ENCODE results near the gene ASPHD1.
"Not testable (repeated sequence)": the region's sequence is repeated elsewhere in the genome, so short reads cannot be mapped to it uniquely, and the experiment has no call there.

The ASPHD1 gene

DNA sequence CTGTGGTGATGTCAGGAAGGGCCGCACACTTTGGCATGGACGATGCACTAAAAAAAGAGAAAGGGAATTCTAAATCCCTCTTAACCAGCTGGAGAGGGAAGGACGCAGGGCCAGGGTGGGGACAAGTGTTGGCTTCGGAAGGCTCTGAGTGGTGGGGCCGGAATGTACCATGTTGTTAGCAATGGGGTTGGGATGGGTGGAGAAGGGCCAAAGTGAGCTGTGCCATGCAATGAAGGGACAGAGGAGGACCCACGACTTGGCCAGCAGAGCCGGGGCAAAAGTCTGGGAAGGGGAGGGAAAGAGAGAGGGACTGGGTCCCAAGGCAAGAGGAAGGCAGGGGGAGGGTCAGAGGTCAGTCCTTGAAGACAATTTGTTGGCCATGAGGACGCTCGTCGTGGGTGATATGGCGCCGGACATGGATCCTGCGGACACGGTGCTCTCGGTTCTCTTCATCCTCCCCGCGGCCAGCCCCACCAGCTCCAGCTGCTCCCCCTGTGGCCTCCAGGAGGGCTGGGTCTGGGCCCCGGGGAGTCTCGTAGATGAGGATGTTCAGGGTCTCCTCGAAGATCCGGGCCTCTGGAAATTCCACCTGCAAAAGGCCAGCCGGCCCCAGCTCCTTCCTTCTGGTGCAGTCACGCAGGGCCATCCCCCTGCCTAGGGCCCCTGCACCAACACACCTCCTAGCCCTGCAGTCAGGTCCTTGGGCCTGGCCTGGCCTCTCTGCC, 6.4 kb downstream of the ASPHD1 start:
- in situ Hi-C loops (cut with MboI; ENCODE audit: low sequenced_read_pairs) = no loop called here

DNA sequence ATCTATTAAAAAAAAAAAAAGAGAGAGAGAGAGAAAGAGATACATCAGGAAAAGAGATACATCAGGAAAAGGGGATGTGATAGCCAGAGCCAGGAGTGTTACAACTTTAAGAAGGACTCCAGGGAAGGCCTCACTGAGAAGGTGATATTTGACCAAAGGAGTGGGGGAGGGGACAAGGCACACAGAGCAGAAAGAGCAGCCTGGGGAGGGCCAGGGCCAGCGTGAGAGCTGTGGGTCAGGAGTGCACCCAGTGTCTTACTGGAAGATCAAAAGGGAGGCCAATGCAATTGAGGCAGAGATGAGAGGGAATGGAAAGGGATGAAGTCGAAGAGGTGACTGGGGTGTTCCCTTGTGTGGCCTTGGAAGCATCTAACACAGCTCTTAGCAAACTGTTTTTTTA, 7.7 kb downstream of the ASPHD1 start:
- in situ Hi-C loops (cut with MboI; ENCODE audit: low sequenced_read_pairs) = no loop called here

- in situ Hi-C loops (cut with MboI; ENCODE audit: low sequenced_read_pairs) = no loop called here
These were observed 8.5 kb downstream of the ASPHD1 start for GRCh38 chr16:29908719-29909220.

DNA sequence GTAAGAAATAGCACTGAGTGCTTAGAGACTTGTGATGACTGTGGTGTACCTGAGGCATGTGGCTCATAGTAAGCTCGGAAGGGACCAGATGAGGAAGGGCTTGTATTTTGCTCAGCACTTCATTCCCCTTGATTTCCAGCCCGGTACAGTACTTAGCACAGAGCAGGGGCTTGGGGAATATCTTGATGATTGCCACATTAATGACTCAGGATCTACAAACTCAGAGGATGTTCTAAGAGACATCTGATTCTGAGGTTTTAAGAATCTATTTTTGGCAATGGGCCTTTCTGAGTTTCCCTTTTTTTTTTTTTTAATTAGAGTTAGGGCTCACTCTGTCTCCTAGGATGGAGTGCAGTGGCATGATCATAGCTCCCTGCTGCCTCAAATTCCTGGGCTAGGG, 9.1 kb downstream of the ASPHD1 start:
- in situ Hi-C loops (cut with MboI; ENCODE audit: low sequenced_read_pairs) = no loop called here

GRCh38 chr16:29909851-29910250, 9.6 kb downstream of the ASPHD1 start:
- in situ Hi-C loops (cut with MboI; ENCODE audit: low sequenced_read_pairs) = not testable (repeated sequence)

DNA sequence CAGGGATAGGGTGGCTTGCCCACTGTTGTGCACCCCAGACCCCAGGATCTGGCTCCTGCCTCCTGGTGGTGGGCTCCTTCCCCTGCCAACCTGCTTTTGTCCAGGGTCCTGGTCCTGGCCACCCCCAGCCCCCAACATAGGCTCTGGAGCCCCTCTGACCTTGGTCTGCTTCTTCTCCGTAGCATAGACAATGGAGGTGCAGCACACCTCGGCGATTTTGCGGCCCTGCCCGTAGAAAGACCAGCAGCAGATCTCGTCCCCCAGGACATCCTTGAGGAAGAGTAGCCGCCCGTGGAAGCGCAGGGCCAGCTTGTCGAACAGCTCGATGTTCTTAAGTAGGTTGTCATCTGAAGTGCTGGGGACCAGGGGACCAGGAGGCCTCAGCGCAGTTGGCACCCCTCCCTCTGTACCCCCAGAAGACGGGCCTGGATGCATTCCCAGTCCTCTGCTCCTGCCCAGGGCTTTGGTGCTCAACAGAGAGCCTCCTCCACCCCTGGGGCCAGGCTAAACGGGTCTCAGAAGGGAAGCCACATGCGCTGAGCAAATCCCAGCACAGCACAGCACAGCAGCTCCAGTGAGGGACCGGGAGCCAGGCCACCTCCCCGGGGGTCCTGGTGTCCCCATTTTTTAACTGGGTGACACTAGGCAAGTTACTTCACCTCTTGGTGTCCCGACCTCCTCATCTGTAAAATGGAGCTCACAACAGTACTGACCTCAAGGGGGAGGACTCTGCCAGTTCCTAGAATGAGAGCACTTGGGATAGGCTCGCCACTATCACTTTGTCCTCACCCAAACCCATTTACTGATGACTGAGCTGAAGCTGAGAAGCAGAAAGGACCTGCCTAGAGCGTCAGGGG, 10.8 kb downstream of the ASPHD1 start:
- in situ Hi-C loops (cut with MboI; ENCODE audit: low sequenced_read_pairs) = no loop called here

DNA sequence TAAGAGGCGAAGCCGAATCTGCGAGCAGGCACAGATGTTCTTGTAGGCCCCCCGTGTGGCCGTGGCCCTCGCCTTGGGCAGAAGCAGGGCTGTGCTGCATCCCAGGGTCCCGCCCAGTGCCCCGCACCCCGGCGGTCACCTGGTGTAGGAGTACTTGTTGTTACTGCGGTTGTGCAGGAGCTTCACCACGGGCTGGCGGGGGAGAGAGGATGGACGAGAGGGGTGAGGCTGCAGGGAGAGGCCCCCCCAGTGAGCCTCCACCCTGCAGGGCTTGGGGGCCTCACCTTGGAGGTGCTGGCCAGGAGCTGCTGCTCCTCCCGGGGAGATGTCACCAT, 11.4 kb downstream of the ASPHD1 start:
- in situ Hi-C loops (cut with MboI; ENCODE audit: low sequenced_read_pairs) = no loop called here

DNA sequence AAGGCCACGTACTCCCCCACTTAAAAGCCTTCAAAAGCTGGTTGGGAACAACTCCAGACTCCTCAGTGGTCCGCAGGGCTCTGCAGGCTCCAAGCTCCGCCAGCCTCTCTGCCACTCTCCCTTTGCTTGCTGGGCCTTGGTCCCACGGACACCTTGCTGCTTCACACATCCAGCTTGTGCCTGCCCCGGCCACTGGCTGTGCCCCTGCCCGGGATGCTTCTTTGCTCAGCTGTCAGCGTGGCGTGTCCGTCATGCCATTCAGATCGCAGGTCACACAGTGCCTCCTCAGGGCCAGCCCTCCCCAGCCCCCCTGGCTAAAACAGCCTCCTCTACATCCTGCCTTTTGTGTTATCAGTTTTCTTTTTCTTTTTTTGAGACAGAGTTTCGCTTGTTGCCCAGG, 11.8 kb downstream of the ASPHD1 start:
- in situ Hi-C loops (cut with MboI; ENCODE audit: low sequenced_read_pairs) = no loop called here

DNA sequence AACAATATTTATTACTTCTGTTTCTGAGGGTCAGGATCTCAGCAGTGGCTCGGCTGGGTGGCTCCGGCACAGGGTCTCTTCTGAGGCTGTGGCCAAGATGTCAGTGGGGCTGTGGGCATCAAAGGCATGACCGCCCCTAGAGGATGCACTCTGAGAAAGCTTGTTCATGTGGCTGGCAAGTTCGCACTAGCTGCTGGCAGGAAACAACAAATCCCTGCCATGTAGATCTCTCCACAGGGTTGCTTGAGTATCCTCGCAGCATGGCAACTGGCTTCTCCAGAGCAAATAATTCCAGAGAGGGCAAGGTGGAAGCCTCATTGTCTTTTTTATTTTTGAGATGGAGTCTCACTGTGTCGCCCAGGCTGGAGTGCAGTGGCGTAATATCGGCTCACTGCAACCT, 13.2 kb downstream of the ASPHD1 start:
- in situ Hi-C loops (cut with MboI; ENCODE audit: low sequenced_read_pairs) = no loop called here

- in situ Hi-C loops (cut with MboI; ENCODE audit: low sequenced_read_pairs) = no loop called here
These were observed 15.4 kb downstream of the ASPHD1 start for GRCh38 chr16:29915590-29916247.

DNA sequence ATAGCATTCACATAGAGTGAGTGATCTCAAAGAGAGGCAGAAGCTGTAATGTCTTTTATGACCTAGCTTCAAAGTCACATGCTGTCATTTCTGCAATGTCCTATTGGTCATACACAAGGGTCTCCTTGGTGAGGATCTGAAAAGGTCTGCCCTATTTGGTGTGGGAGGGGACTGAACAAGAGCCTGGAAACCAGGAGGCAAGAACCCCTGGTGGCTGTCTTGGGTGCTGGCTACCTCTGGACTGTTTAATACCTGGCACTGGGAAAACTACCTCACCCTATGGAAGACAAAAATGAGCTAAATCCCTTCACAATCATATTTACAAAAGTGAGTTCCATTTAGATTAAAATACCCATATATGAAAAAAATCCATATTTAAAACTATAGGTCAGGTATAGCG, 16.7 kb downstream of the ASPHD1 start:
- in situ Hi-C loops (cut with MboI; ENCODE audit: low sequenced_read_pairs) = no loop called here

- in situ Hi-C loops (cut with MboI; ENCODE audit: low sequenced_read_pairs) = no loop called here
These were observed 20.2 kb downstream of the ASPHD1 start for GRCh38 chr16:29920288-29921033.

DNA sequence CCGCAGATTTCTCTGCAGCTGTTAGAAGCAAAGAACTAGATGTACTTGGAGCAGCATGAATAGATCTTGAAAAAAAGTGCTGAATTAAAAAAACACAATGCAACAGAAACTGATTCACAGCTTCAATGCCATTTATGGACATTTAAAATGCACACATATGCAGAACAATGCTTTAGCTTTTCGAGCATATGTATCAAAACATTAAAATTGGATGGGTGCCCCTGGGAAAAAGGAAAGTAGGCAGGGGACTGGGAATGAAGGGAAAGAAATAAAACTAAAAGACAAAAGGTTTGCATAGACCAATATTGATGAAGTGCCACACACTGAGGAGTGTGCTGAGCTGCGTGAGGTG, 20.7 kb downstream of the ASPHD1 start:
- in situ Hi-C loops (cut with MboI; ENCODE audit: low sequenced_read_pairs) = no loop called here

DNA sequence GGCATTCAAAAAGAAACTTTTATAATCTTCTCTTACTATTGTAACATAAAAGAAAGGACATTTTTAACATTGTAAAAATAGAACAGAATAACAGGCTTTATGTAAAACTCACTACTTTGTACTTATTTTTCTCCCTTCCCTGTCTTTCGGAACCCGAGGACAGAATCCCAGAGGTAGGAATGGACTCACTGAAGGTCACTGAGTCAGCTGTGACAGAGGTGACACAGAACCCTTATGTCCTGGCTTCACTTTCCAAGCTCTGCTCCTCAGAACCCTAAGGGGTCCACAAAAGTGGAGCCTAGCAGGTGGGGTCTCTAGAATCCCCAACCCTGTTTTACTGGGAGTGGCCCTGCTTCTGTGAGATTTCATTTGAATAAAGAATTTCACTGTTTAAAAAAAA, 22.0 kb downstream of the ASPHD1 start:
- in situ Hi-C loops (cut with MboI; ENCODE audit: low sequenced_read_pairs) = no loop called here

- in situ Hi-C loops (cut with MboI; ENCODE audit: low sequenced_read_pairs) = no loop called here
These were observed 22.8 kb downstream of the ASPHD1 start for GRCh38 chr16:29922986-29923501.

DNA sequence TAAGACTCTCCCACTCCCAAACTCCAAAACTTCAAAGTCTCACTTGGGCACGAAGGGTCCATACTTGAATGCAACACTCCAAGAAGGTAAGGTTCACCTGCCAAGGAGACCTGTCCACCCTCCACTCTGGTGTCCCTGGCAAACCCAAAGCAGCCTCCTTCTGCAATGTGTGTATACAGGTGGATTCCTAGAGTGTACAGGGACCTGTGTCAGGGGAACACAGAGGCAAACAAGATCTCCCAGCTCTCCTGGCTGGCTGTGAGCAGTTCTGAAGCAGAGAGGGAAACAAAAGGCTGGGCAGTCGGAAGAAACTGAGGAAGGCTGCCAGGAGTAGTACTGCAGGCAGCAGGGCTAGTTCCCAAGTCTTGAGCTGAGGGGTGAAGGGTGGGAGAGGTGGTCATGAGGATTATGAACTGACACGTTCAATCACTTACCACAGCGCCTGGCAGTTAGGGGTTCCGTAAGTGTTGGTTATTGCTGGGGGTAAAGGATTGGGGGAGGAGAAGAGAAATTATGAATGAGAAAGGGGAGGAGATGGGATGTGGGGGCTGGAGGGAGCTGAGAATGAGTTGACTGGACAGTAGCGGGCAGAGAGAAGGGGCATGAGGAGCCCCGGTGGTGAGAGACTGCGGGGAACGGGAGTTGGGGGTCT, 24.9 kb downstream of the ASPHD1 start:
- in situ Hi-C loops (cut with MboI; ENCODE audit: low sequenced_read_pairs) = no loop called here

GRCh38 chr16:29925781-29926710, 25.8 kb downstream of the ASPHD1 start, which contains the start of gene KCTD13:
TSS of gene KCTD13 (minus strand) at chr16:29926226. CDS start at chr16:29926033, 193 bp downstream.
- in situ Hi-C loops (cut with MboI; ENCODE audit: low sequenced_read_pairs) = no loop called here

DNA sequence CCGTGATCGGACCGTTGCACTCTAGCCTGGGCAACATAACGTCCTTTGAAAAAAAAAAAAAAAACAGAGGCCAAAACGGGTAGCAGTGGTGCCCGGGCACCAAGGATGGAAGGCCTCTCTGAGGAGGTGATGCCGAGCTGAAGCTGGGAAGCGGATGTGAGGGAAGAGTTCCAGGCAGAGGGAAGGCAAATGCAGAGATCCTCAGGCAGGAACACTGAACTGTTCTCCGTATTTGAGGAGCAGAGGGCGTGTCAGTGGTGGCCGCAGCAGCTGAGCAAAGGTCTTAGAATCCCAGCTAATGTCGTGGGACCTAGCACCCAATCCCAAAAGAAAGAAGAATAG, 26.4 kb downstream of the ASPHD1 start:
- in situ Hi-C loops (cut with MboI; ENCODE audit: low sequenced_read_pairs) = no loop called here

Data from HL-60/S4 treated with retinoic acid at 250 ng/mL for 4 days and 3 days (cell line).